Tongue (tissue), 2 donors: ENCODE data around the gene AQP11. TPM values are rescaled to one million over a fixed set of nuclear protein-coding genes. Genes with fewer than 3 reads are reported as not detected.
"Not testable (repeated sequence)": the region's sequence is repeated elsewhere in the genome, so short reads cannot be mapped to it uniquely, and the experiment has no call there.

Experiments
- DNase-seq: peaks from one replicate; pipeline ENCODE4 v3.0.0-alpha.2; 2015
- total RNA-seq: library from RNA; depleted of rRNA; stranded (reverse); fragments of >200 nt; gene quantifications from one replicate; pipeline ENCODE4 v1.2.3, GENCODE V29; 2014

AQP11 gene
- total RNA-seq, result 1.4 TPM

- DNase-seq, result peak; percentile 93
Observed at GRCh38 chr11:77589521-77590193, at the start of gene AQP11. TSS of gene AQP11 (plus strand) at chr11:77589953. CDS start at chr11:77589993, 40 bp downstream.

- no peak for DNase-seq
Observed at GRCh38 chr11:77542296-77542695, 47.5 kb upstream of the AQP11 start.

- no peak for DNase-seq
Observed at GRCh38 chr11:77547047-77547836, 42.5 kb upstream of the AQP11 start.

- peak; percentile 87 for DNase-seq
Observed at GRCh38 chr11:77547863-77548551, 41.7 kb upstream of the AQP11 start.

GRCh38 chr11:77548552-77549445 lies 41.0 kb upstream of the AQP11 start:
- DNase-seq, result no peak

GRCh38 chr11:77551426-77551825 lies 38.3 kb upstream of the AQP11 start:
- not testable (repeated sequence) for DNase-seq

GRCh38 chr11:77557553-77557952 lies 32.2 kb upstream of the AQP11 start:
- DNase-seq, result peak; percentile 4

- no peak for DNase-seq
Observed at GRCh38 chr11:77558380-77558779, 31.4 kb upstream of the AQP11 start.

- DNase-seq, result no peak
Observed at GRCh38 chr11:77559686-77560401, 29.9 kb upstream of the AQP11 start.

GRCh38 chr11:77560605-77561004 lies 29.1 kb upstream of the AQP11 start:
- DNase-seq, result no peak

GRCh38 chr11:77561257-77561656 lies 28.5 kb upstream of the AQP11 start:
- DNase-seq, result no peak

GRCh38 chr11:77568306-77568705 lies 21.4 kb upstream of the AQP11 start:
- DNase-seq, result no peak

- no peak for DNase-seq
Observed at GRCh38 chr11:77568916-77569675, 20.7 kb upstream of the AQP11 start.

- no peak for DNase-seq
Observed at GRCh38 chr11:77569676-77570070, 20.1 kb upstream of the AQP11 start.

GRCh38 chr11:77570896-77571295 lies 18.9 kb upstream of the AQP11 start:
- peak; percentile 41 for DNase-seq

- DNase-seq, result peak; percentile 18
Observed at GRCh38 chr11:77575428-77575827, 14.3 kb upstream of the AQP11 start.

- DNase-seq, result peak; percentile 14
Observed at GRCh38 chr11:77580712-77581337, 8.9 kb upstream of the AQP11 start.

GRCh38 chr11:77589181-77589520 lies 602 bp upstream of the AQP11 start:
- no peak for DNase-seq

- peak; percentile 54 for DNase-seq
Observed at GRCh38 chr11:77590194-77590782, 535 bp downstream of the AQP11 start.

- DNase-seq, result no peak
Observed at GRCh38 chr11:77592727-77593126, 3.0 kb downstream of the AQP11 start.
